ENCODE measurements around the gene ARAP2. TPM values are rescaled to one million over a fixed set of nuclear protein-coding genes. Genes with fewer than 3 reads are reported as not detected.
A peak's percentile ranks its signal among the peaks of the same experiment; 100 is the strongest.

Gene ARAP2
- total RNA-seq, 3 donors from 2014 or later (not counting 1 experiment from before 2014, with no cell fraction given) = 199 to 295 (median 270) TPM

DNA sequence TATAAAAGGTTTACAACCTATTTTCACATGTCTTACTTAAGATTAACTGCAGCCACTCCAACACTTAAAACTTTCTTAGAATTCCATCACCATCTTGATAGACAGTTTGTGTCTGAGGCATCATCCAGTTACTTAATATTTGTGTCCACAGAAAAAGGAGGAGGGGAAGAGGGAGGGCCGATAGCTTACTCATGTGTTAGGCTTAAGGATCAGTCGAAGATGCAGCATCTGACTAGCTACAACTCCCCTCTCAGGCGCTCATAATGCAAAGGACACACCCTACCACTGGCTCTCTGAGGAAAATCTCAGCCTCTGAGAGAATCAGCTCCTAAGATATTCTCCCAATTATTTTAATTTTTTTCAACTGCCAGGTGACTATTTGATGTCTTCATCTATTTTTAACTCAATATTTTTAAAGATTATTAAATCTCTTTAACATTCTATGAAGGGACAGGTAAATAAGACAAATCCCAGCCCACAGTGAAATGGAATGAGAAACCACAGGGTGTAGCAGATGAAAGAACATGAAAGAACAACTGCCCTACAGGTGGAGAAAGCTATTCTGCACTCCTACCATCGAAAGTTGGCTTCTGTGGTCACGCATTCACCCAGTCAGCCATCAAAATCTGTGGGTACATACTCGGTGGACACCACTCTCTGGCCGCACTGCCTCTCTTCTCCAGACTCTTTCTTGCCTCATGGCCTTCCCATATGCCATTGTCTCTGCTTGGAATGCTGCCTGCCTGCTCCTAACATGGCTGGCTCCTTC lies 48.0 kb downstream of the ARAP2 start:
- Mint-ChIP-seq H3K4me1 (peaks cover 40 to 44% of the 10 kb centered on the region in 2 donors), H3K4me3 (no peak overlapping the region), H3K27me3 (ENCODE audit: low read depth in 2 of 2) (no peaks in the 10 kb centered on the region), H3K36me3 (no peaks in the 10 kb centered on the region), H3K9me3 (no peaks in the 10 kb centered on the region), H3K27ac (peak overlapping the region; percentile 30 to 51)
- Histone ChIP-seq H3K4me3 (ENCODE audit: low read length) (no peak overlapping the region), H3K27ac (ENCODE audit: low read length) (no peak overlapping the region), H3K9me3 (ENCODE audit: control insufficient read depth, insufficient read depth, low read length) (no peaks in the 10 kb centered on the region), H3K27me3 (ENCODE audit: control insufficient read depth, insufficient read depth, low read length) (no peaks in the 10 kb centered on the region), H3K4me1 (ENCODE audit: control insufficient read depth, insufficient read depth, low read length) (peaks cover 24% of the 10 kb centered on the region), H3K36me3 (ENCODE audit: control insufficient read depth, insufficient read depth, low read length) (peaks cover 29% of the 10 kb centered on the region)
- TF ChIP-seq, protein P1, sequence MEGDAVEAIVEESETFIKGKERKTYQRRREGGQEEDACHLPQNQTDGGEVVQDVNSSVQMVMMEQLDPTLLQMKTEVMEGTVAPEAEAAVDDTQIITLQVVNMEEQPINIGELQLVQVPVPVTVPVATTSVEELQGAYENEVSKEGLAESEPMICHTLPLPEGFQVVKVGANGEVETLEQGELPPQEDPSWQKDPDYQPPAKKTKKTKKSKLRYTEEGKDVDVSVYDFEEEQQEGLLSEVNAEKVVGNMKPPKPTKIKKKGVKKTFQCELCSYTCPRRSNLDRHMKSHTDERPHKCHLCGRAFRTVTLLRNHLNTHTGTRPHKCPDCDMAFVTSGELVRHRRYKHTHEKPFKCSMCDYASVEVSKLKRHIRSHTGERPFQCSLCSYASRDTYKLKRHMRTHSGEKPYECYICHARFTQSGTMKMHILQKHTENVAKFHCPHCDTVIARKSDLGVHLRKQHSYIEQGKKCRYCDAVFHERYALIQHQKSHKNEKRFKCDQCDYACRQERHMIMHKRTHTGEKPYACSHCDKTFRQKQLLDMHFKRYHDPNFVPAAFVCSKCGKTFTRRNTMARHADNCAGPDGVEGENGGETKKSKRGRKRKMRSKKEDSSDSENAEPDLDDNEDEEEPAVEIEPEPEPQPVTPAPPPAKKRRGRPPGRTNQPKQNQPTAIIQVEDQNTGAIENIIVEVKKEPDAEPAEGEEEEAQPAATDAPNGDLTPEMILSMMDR (IDR thresholded peaks at IDR 0.05) = no peak
- intact Hi-C loops (cut with micrococcal nuclease) = no loop called here
- no peak for ATAC-seq
- no peak for DNase-seq
- WGBS (ENCODE audit: insufficient coverage) = 60% methylated on average over 6 of the region's 7 CpGs

DNA sequence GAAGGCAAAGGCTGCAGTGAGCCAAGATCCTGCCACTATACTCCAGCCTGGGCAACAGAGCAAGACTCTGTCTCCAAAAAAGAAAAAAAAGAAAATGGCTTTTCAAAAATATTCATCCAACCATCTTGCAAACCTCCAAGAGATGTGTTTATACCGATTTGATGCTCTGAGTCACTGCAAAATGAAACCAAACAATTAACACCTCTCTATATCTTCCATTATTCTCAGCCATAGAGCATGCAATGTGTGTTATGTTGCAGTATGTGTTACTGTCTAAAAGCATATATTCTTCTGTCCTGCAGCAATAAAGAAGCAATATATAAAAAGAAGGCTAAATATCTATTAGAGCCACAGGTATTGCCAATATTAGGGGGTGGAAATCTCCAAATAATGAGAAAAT lies 51.4 kb downstream of the ARAP2 start:
- Histone ChIP-seq H3K27ac (ENCODE audit: low read length) (peak overlapping the region; percentile 61), H3K4me3 (ENCODE audit: low read length) (no peak overlapping the region), H3K9me3 (ENCODE audit: control insufficient read depth, insufficient read depth, low read length) (no peaks in the 10 kb centered on the region), H3K4me1 (ENCODE audit: control insufficient read depth, insufficient read depth, low read length) (peaks cover 29% of the 10 kb centered on the region), H3K36me3 (ENCODE audit: control insufficient read depth, insufficient read depth, low read length) (peaks cover 13% of the 10 kb centered on the region), H3K27me3 (ENCODE audit: control insufficient read depth, insufficient read depth, low read length) (no peaks in the 10 kb centered on the region)
- Mint-ChIP-seq H3K36me3 (no peaks in the 10 kb centered on the region), H3K4me3 (peak overlapping the region; percentile 76), H3K27me3 (ENCODE audit: low read depth in 2 of 2) (no peaks in the 10 kb centered on the region), H3K27ac (peak overlapping the region; percentile 79 to 81), H3K9me3 (peaks cover 0 to 2% of the 10 kb centered on the region in 2 donors), H3K4me1 (peaks cover 70 to 75% of the 10 kb centered on the region in 2 donors)
- ATAC-seq (peak; percentile 52 to 76 (median 73)), DNase-seq (peak in 1 of 2 donors; percentile 28)
- intact Hi-C loops (cut with micrococcal nuclease) = loop anchor here (2.0 to 5.0 kb wide), 4 partner anchors 86 to 194 kb away; no protein-coding TSS in a partner anchor
- WGBS (ENCODE audit: insufficient coverage) = no CpG with 5 or more reads among the region's 1 CpG
- TF ChIP-seq, protein P1 (IDR thresholded peaks at IDR 0.05) = no peak

DNA sequence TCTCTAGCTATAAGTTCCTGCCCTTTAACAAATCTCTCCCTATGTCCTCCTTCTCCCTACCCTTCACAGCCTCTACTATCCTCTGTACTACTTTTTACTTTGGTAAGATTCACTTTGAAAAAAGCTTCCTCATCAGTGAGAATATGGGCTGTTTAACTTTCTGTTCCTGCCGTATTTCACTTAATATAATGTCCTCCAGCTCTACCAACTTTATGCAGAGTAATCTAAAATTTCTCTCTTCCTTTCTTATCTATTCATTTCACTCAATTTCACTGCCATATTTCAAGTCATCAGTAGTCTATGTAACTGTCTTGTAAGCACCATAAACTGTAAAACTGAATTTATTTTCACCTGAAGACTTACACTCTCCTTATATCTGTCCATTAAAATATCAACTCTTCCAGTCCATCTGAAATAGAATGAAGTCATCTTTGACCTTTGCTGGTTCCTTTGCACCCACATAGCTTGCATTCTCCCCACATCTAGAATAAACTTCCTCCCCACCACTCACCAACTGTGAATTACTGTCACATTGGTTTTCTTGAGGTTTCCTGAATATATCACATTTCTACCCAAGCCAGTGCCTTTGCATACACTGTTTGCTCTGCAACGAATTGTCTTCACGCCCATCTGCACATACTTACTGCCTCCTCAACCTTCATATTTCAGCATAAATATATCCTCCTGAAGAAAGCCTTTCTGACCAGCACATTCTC lies 54.6 kb downstream of the ARAP2 start:
- peak overlapping the region; percentile 81 to 87 for H3K27ac Mint-ChIP-seq
- ATAC-seq (peak; percentile 73 to 93 (median 91)), DNase-seq (peak in 1 of 2 donors; percentile 67)
- Histone ChIP-seq H3K4me1 (ENCODE audit: control insufficient read depth, insufficient read depth, low read length) (peaks cover 16% of the 10 kb centered on the region), H3K4me3 (ENCODE audit: low read length) (no peak overlapping the region), H3K27me3 (ENCODE audit: control insufficient read depth, insufficient read depth, low read length) (no peaks in the 10 kb centered on the region), H3K27ac (ENCODE audit: low read length) (peak overlapping the region; percentile 79), H3K36me3 (ENCODE audit: control insufficient read depth, insufficient read depth, low read length) (peaks cover 29% of the 10 kb centered on the region), H3K9me3 (ENCODE audit: control insufficient read depth, insufficient read depth, low read length) (no peaks in the 10 kb centered on the region)
- TF ChIP-seq, protein P1 (IDR thresholded peaks at IDR 0.05) = no peak
- 6% methylated on average over 3 of the region's 3 CpGs for WGBS (ENCODE audit: insufficient coverage)
- H3K36me3 Mint-ChIP-seq = peaks cover 5% of the 10 kb centered on the region
- peaks cover 0 to 2% of the 10 kb centered on the region in 2 donors for H3K9me3 Mint-ChIP-seq
- peaks cover 54 to 57% of the 10 kb centered on the region in 2 donors for H3K4me1 Mint-ChIP-seq
- H3K27me3 Mint-ChIP-seq (ENCODE audit: low read depth in 2 of 2) = no peaks in the 10 kb centered on the region
- H3K4me3 Mint-ChIP-seq = peak overlapping the region; percentile 76
- intact Hi-C loops (cut with micrococcal nuclease) = loop anchor here (1.0 to 10.0 kb wide), 4 partner anchors 20 to 255 kb away; no protein-coding TSS in a partner anchor

All from natural killer cell (primary cell).